H9 (cell line): ENCODE results near the gene AZGP1. TPM values are rescaled to one million over a fixed set of nuclear protein-coding genes. Genes with fewer than 3 reads are reported as not detected.
"Not testable (repeated sequence)": the region's sequence is repeated elsewhere in the genome, so short reads cannot be mapped to it uniquely, and the experiment has no call there.

Experiments used
- DNase-seq: peaks from one replicate; pipeline ENCODE4 v3.0.0-alpha.2; 2017
- H2AFZ ChIP-seq: one replicate; pipeline ENCODE4 v1.6.1; 2013; ENCODE audit warnings: mild to moderate bottlenecking, low read length, control low read depth, moderate library complexity
- H2AK5ac ChIP-seq: 2 replicates; pipeline ENCODE4 v1.6.1; 2013; ENCODE audit warnings: low read length, control low read depth, mixed read lengths; ENCODE audit not compliant: insufficient read length
- H2BK120ac ChIP-seq: one replicate; pipeline ENCODE4 v1.6.1; 2013; ENCODE audit warnings: low read depth, mild to moderate bottlenecking, low read length, control low read depth, inconsistent platforms; ENCODE audit not compliant: poor library complexity, severe bottlenecking
- H2BK12ac ChIP-seq: 2 replicates; pipeline ENCODE4 v1.6.1; 2013; ENCODE audit warnings: low read length, control low read depth, mixed read lengths, low read depth; ENCODE audit not compliant: insufficient read length
- H2BK15ac ChIP-seq: 2 replicates; pipeline ENCODE4 v1.6.1; 2013; ENCODE audit warnings: low read depth, low read length, control low read depth
- H2BK20ac ChIP-seq: one replicate; pipeline ENCODE4 v1.6.1; 2013; ENCODE audit warnings: low read depth, mild to moderate bottlenecking, low read length, control low read depth, inconsistent platforms; ENCODE audit not compliant: poor library complexity, severe bottlenecking
- H2BK5ac ChIP-seq: 2 replicates; pipeline ENCODE4 v1.6.1; 2013; ENCODE audit warnings: low read length, control low read depth, mixed read lengths; ENCODE audit not compliant: insufficient read length
- H3K14ac ChIP-seq: 2 replicates; pipeline ENCODE4 v1.6.1; 2013; ENCODE audit warnings: low read length, control low read depth; ENCODE audit not compliant: insufficient read depth
- H3K18ac ChIP-seq: 2 replicates; pipeline ENCODE4 v1.6.1; 2013; ENCODE audit warnings: low read depth, mild to moderate bottlenecking, mixed read lengths, low read length, control low read depth; ENCODE audit not compliant: insufficient read length
- H3K23ac ChIP-seq: 2 replicates; pipeline ENCODE4 v1.6.1; 2013; ENCODE audit warnings: low read length, control low read depth, mixed read lengths, low read depth; ENCODE audit not compliant: insufficient read length
- H3K23me2 ChIP-seq: 2 replicates; pipeline ENCODE4 v1.6.1; 2013; ENCODE audit warnings: low read depth, mild to moderate bottlenecking, mixed read lengths, low read length, control low read depth; ENCODE audit not compliant: insufficient read length, poor library complexity, severe bottlenecking
- H3K27ac ChIP-seq: 2 replicates; pipeline ENCODE4 v1.5.1; 2013; ENCODE audit warnings: low read length, control low read depth, mixed read lengths, low read depth; ENCODE audit not compliant: insufficient read length
- H3K27me3 ChIP-seq: 2 replicates; pipeline ENCODE4 v1.6.1; 2013; ENCODE audit warnings: low read length, control low read depth, inconsistent platforms; ENCODE audit not compliant: insufficient read depth
- H3K4ac ChIP-seq: 2 replicates; pipeline ENCODE4 v1.6.1; 2013; ENCODE audit warnings: low read depth, mild to moderate bottlenecking, control low read depth, inconsistent platforms, low read length, moderate library complexity
- H3K4me1 ChIP-seq: 2 replicates; pipeline ENCODE4 v1.6.1; 2013; ENCODE audit warnings: low read length, control low read depth, inconsistent platforms; ENCODE audit not compliant: insufficient read depth
- H3K4me2 ChIP-seq: 2 replicates; pipeline ENCODE4 v1.6.1; 2013; ENCODE audit warnings: low read length, control low read depth, mixed read lengths; ENCODE audit not compliant: insufficient read length, insufficient read depth
- H3K56ac ChIP-seq: 2 replicates; pipeline ENCODE4 v1.6.1; 2013; ENCODE audit warnings: low read depth, mild to moderate bottlenecking, mixed read lengths, low read length, control low read depth; ENCODE audit not compliant: insufficient read length
- H3K79me1 ChIP-seq: 2 replicates; pipeline ENCODE4 v1.6.1; 2013; ENCODE audit warnings: low read depth, mild to moderate bottlenecking, moderate library complexity, low read length, control low read depth, inconsistent platforms; ENCODE audit not compliant: insufficient read depth, poor library complexity, severe bottlenecking
- H3K79me2 ChIP-seq: 2 replicates; pipeline ENCODE4 v1.6.1; 2013; ENCODE audit warnings: low read length, control low read depth, inconsistent platforms; ENCODE audit not compliant: insufficient read depth
- H3K9ac ChIP-seq: 2 replicates; pipeline ENCODE4 v1.6.1; 2013; ENCODE audit warnings: low read length, control low read depth, mixed read lengths; ENCODE audit not compliant: insufficient read length; ENCODE audit errors: extremely low read depth
- H3K9me3 ChIP-seq: one replicate; pipeline ENCODE4 v1.6.1; 2013; ENCODE audit warnings: low read depth, low read length, inconsistent platforms; ENCODE audit not compliant: control insufficient read depth
- H3T11ph ChIP-seq: one replicate; pipeline ENCODE4 v1.6.1; 2013; ENCODE audit warnings: mild to moderate bottlenecking, low read length, control low read depth, inconsistent platforms
- H4K20me1 ChIP-seq: one replicate; pipeline ENCODE4 v1.6.1; 2013; ENCODE audit not compliant: control insufficient read depth, insufficient read length, insufficient read depth
- H4K5ac ChIP-seq: 2 replicates; pipeline ENCODE4 v1.6.1; 2013; ENCODE audit warnings: low read depth, mild to moderate bottlenecking, mixed read lengths, low read length, control low read depth; ENCODE audit not compliant: insufficient read length
- H4K8ac ChIP-seq: replicated peaks from 2 replicates; pipeline ENCODE4 v1.6.1; 2013; ENCODE audit warnings: low read length, control low read depth, mixed read lengths, low read depth; ENCODE audit not compliant: insufficient read length
- H4K91ac ChIP-seq: 2 replicates; pipeline ENCODE4 v1.6.1; 2013; ENCODE audit warnings: low read depth, mild to moderate bottlenecking, moderate library complexity, mixed read lengths, low read length, control low read depth; ENCODE audit not compliant: insufficient read length
- H3K27ac Mint-ChIP-seq, 3 experiments: 2 replicates in 2 of 3; 3 replicates in 1 of 3; pipeline ENCODE4 v1.8.0; 2020 to 2021; ENCODE audit warnings: mixed read lengths in 3 of 3, mild to moderate bottlenecking in 1 of 3, moderate library complexity in 1 of 3
- H3K27me3 Mint-ChIP-seq: 2 replicates; pipeline ENCODE4 v1.8.0; 2021; ENCODE audit warnings: low read depth, mild to moderate bottlenecking, moderate library complexity, mixed read lengths
- H3K36me3 Mint-ChIP-seq, 3 experiments: 2 replicates in 2 of 3; 3 replicates in 1 of 3; pipeline ENCODE4 v1.8.0; 2020 to 2021; ENCODE audit warnings: low read depth in 3 of 3, mixed read lengths in 3 of 3; ENCODE audit not compliant: insufficient read depth in 1 of 3
- H3K4me1 Mint-ChIP-seq, 2 experiments: 2 replicates each; pipeline ENCODE4 v1.8.0; 2020; ENCODE audit warnings: mixed read lengths in 2 of 2
- H3K4me3 Mint-ChIP-seq, 2 experiments: 2 replicates in 1 of 2; 3 replicates in 1 of 2; pipeline ENCODE4 v1.8.0; 2020 to 2021; ENCODE audit warnings: mild to moderate bottlenecking in 2 of 2, mixed read lengths in 2 of 2, moderate library complexity in 1 of 2
- H3K9me3 Mint-ChIP-seq, 2 experiments: 2 replicates in 1 of 2; 3 replicates in 1 of 2; pipeline ENCODE4 v1.8.0; 2020; ENCODE audit warnings: mild to moderate bottlenecking in 2 of 2, mixed read lengths in 2 of 2, moderate library complexity in 1 of 2
- WGBS: extraction: QIAGEN DNeasy Blood & Tissue Kit; methylation state at CpG from one replicate; pipeline ENCODE4 v1.1.7; 2013; ENCODE audit warnings: missing lambda C conversion rate, low lambda C conversion rate, mixed read lengths; ENCODE audit not compliant: insufficient read length; ENCODE audit errors: extremely low coverage; 5-methylcytosine and 5-hydroxymethylcytosine counted together
- total RNA-seq: library from RNA; stranded (reverse); gene quantifications from 2 replicates; pipeline ENCODE4 v1.2.1, GENCODE V29; 2021
- TF ChIP-seq, protein P1 (sequence below): fragments of 200-600 bp; sonication (generic); conservative IDR thresholded peaks from 3 replicates; pipeline ENCODE4 v1.8.0; 2021; ENCODE audit warnings: antibody characterized with exemption, mild to moderate bottlenecking

The AZGP1 gene
- total RNA-seq, 1 experiment from 2014 or later: not detected

DNA sequence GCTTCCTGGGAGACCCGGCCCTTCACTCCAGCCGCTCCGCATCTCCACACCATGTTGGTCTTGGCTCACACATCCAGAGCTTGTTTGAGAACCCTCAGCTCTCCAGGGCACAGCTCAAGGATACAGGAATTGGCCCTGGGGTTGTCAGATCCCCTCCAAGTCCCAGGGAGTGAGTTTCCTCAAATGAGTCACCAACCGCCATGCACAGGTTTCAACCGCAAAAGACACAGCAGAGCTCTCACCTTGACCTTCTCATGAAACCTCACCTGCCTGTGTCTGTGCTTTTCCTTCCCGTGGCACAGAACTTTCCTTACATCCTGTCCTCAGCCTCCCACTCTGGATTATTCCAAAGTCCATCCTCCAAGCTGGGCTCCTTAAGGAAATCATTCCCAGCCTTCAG is 20.6 kb downstream of the AZGP1 start:
- no peak overlapping the region for H3K4me3 Mint-ChIP-seq
- no peak overlapping the region for H3K14ac ChIP-seq
- no peak overlapping the region for H4K91ac ChIP-seq
- H3K9ac ChIP-seq: no peak overlapping the region
- H2AFZ ChIP-seq: no peak overlapping the region
- H4K8ac ChIP-seq: no peak overlapping the region
- no peaks in the 10 kb centered on the region for H3K27me3 ChIP-seq
- no peaks in the 10 kb centered on the region for H3K4me1 Mint-ChIP-seq
- H3K56ac ChIP-seq: no peak overlapping the region
- no peak overlapping the region for H3K23ac ChIP-seq
- no peaks in the 10 kb centered on the region for H3K79me2 ChIP-seq
- no peak overlapping the region for H3K27ac Mint-ChIP-seq
- peaks cover 14 to 15% of the 10 kb centered on the region in 2 experiments for H3K9me3 Mint-ChIP-seq
- H2AK5ac ChIP-seq: no peak overlapping the region
- H3K4me2 ChIP-seq: no peak overlapping the region
- H2BK15ac ChIP-seq: no peak overlapping the region
- peaks cover 18% of the 10 kb centered on the region for H3K27me3 Mint-ChIP-seq
- H2BK12ac ChIP-seq: no peak overlapping the region
- H3K4me1 ChIP-seq: no peaks in the 10 kb centered on the region
- H2BK5ac ChIP-seq: no peak overlapping the region
- no peak overlapping the region for H2BK120ac ChIP-seq
- H3K9me3 ChIP-seq: no peaks in the 10 kb centered on the region
- no peak overlapping the region for H3K18ac ChIP-seq
- no peak overlapping the region for H4K5ac ChIP-seq
- no peak for DNase-seq
- no peaks in the 10 kb centered on the region for H3K23me2 ChIP-seq
- no peak overlapping the region for H3K27ac ChIP-seq
- no peaks in the 10 kb centered on the region for H3K79me1 ChIP-seq
- H4K20me1 ChIP-seq: no peaks in the 10 kb centered on the region
- H3K36me3 Mint-ChIP-seq: peaks cover 7 to 14% (median 8%) of the 10 kb centered on the region in 3 experiments
- H3K4ac ChIP-seq: no peak overlapping the region
- no CpG with 5 or more reads among the region's 6 CpGs for WGBS
- no peak overlapping the region for H2BK20ac ChIP-seq
- no peak overlapping the region for H3T11ph ChIP-seq
- TF ChIP-seq, protein P1, sequence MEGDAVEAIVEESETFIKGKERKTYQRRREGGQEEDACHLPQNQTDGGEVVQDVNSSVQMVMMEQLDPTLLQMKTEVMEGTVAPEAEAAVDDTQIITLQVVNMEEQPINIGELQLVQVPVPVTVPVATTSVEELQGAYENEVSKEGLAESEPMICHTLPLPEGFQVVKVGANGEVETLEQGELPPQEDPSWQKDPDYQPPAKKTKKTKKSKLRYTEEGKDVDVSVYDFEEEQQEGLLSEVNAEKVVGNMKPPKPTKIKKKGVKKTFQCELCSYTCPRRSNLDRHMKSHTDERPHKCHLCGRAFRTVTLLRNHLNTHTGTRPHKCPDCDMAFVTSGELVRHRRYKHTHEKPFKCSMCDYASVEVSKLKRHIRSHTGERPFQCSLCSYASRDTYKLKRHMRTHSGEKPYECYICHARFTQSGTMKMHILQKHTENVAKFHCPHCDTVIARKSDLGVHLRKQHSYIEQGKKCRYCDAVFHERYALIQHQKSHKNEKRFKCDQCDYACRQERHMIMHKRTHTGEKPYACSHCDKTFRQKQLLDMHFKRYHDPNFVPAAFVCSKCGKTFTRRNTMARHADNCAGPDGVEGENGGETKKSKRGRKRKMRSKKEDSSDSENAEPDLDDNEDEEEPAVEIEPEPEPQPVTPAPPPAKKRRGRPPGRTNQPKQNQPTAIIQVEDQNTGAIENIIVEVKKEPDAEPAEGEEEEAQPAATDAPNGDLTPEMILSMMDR: no peak

- not testable (repeated sequence) for H3K9ac ChIP-seq, H3K4me1 Mint-ChIP-seq, H2BK20ac ChIP-seq, H3K4me3 Mint-ChIP-seq, H3K4ac ChIP-seq, H3T11ph ChIP-seq, H3K79me2 ChIP-seq, H3K79me1 ChIP-seq, H3K4me2 ChIP-seq, H2BK15ac ChIP-seq, H4K5ac ChIP-seq, H4K20me1 ChIP-seq, H3K27me3 ChIP-seq, H3K27ac Mint-ChIP-seq, H3K23ac ChIP-seq, H3K18ac ChIP-seq, H2BK5ac ChIP-seq, H2AFZ ChIP-seq, H2BK12ac ChIP-seq, H2AK5ac ChIP-seq, H3K27ac ChIP-seq, H4K91ac ChIP-seq, H3K56ac ChIP-seq, H3K4me1 ChIP-seq, H3K9me3 ChIP-seq, DNase-seq, H3K23me2 ChIP-seq, H4K8ac ChIP-seq, H3K14ac ChIP-seq, H2BK120ac ChIP-seq
- no CpG with 5 or more reads among the region's 7 CpGs for WGBS
- Mint-ChIP-seq H3K27me3 (peaks cover 16% of the 10 kb centered on the region), H3K9me3 (peaks cover 21% of the 10 kb centered on the region in 2 experiments), H3K36me3 (peaks cover 12 to 20% (median 14%) of the 10 kb centered on the region in 3 experiments)
These were observed 21.2 kb downstream of the AZGP1 start for GRCh38 chr7:99954643-99955042.
